Omental fat pad (tissue), 4 donors: ENCODE results near the gene TRAPPC3L. TPM values are rescaled to one million over a fixed set of nuclear protein-coding genes. Genes with fewer than 3 reads are reported as not detected.

ENCODE experiments used
- ATAC-seq: fragments of 150-250 bp; one replicate; pipeline ENCODE4 v1.9.1; 2016; ENCODE audit warnings: mild to moderate bottlenecking, moderate library complexity; ENCODE audit not compliant: low FRiP score
- DNase-seq: peaks from one replicate; pipeline ENCODE4 v3.0.0-alpha.2; 2019; ENCODE audit warnings: low spot score
- total RNA-seq, 4 donors: library from RNA; depleted of rRNA; stranded (reverse); fragments of >200 nt; gene quantifications; one replicate each; pipeline ENCODE4 v1.1.0, GENCODE V29; 2016
- TF ChIP-seq, protein P1 (sequence below), 3 donors: fragments of 450-650 bp; IDR thresholded peaks; one replicate each; pipeline ENCODE4 v1.5.1; 2016 to 2017; ENCODE audit warnings: antibody characterized with exemption in 3 of 3, mild to moderate bottlenecking in 3 of 3, moderate library complexity in 2 of 3

Gene TRAPPC3L
- total RNA-seq, 4 donors from 2014 or later = 0.63 TPM; not detected in 3

GRCh38 chr6:116531675-116532570 is 13.6 kb downstream of the TRAPPC3L start:
- TF ChIP-seq, protein P1, sequence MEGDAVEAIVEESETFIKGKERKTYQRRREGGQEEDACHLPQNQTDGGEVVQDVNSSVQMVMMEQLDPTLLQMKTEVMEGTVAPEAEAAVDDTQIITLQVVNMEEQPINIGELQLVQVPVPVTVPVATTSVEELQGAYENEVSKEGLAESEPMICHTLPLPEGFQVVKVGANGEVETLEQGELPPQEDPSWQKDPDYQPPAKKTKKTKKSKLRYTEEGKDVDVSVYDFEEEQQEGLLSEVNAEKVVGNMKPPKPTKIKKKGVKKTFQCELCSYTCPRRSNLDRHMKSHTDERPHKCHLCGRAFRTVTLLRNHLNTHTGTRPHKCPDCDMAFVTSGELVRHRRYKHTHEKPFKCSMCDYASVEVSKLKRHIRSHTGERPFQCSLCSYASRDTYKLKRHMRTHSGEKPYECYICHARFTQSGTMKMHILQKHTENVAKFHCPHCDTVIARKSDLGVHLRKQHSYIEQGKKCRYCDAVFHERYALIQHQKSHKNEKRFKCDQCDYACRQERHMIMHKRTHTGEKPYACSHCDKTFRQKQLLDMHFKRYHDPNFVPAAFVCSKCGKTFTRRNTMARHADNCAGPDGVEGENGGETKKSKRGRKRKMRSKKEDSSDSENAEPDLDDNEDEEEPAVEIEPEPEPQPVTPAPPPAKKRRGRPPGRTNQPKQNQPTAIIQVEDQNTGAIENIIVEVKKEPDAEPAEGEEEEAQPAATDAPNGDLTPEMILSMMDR (IDR thresholded peaks at IDR 0.05) = peak in 1 of 3 donors; percentile 20
- ATAC-seq (peak; percentile 87), DNase-seq (peak; percentile 50)

GRCh38 chr6:116530436-116530835 is 15.0 kb downstream of the TRAPPC3L start:
- DNase-seq = no peak
- TF ChIP-seq, protein P1 (IDR thresholded peaks at IDR 0.05) = no peak
- no peak for ATAC-seq

DNA sequence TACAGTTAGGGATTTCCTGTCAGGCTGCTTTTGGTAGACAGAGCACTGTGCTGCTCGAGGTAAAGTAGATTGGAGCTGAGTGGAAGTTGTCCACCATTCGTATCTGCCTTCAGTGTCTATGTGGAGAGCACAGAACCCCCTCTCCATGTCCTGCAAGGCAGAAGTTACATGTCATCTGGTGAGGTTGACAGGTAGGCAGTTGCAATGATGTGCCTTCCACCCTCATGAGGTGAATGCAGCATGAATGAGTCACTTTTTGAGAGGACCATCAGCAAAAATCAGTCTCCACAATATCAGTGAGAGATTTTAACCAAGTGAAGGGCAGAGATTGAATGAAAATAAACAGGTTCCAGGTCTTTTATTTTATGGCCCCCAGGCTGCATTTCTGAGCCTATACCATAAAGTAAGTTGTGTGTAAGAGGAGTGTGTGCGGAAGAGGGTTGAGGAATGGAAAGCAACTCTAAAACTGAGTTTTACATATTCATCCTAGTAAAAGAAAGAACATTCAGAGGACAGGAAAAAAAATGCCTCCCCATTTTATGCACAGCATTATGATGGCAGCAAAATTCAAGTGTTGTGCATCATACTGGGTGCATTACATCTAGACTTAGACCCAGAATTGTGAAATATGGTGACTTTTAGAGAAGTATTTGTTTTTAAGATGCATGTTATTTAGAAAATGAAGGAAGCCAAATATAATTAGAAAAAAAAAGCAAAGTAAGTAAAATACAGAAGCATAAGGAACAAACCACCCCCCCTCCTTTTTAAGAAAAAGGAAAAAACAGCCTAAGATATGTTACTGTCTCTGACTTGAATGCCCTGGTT is 15.8 kb downstream of the TRAPPC3L start:
- ATAC-seq (peak; percentile 28), DNase-seq (no peak)

DNA sequence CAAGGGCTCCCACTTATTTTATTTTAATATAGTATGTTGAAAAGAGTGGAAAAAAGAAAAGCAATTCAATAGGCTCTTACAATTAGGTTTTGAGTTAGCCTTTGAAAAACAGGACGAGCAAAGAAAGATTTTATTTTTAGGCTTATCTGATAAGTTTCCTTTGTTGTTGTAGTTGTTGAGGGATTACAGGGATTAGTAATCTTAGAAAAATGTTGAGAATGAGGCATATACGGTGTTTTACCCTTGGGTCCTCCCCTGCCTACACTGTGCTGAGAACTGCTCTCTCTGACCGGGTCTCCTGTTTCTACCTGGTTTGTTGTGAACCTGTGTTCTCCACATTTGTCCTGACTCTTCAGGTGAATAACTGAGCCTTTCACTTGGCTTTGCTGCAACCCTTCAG is 16.7 kb downstream of the TRAPPC3L start:
- DNase-seq (no peak), ATAC-seq (no peak)
- TF ChIP-seq, protein P1 (IDR thresholded peaks at IDR 0.05) = no peak

More for the DNA sequence above, 15.8 kb downstream of the TRAPPC3L start:
- TF ChIP-seq, protein P1 (IDR thresholded peaks at IDR 0.05) = no peak

DNA sequence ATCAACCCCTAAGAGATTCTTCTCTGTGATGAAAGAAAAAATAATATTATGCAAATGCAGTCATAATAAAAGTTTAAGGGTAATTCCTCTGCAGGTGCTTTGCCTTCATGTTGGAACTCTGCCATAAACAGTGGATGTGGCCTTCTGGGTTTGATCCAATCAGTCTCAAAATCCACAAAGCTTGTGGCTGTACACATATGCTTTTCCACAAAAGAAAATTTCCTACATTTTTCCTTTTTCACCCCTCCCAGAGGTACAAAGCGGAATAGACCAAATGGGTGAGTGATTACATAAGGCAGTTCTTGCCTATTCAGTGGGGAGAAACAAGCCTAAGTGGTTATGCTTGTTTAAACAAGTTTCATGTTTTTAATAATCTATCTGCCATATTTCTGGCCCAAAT is 17.4 kb downstream of the TRAPPC3L start:
- TF ChIP-seq, protein P1 (IDR thresholded peaks at IDR 0.05) = no peak
- no peak for DNase-seq
- ATAC-seq = no peak

- ATAC-seq (no peak), DNase-seq (no peak)
- TF ChIP-seq, protein P1 (IDR thresholded peaks at IDR 0.05) = no peak
These were observed 21.2 kb downstream of the TRAPPC3L start for GRCh38 chr6:116524236-116524635.
